Fibroblast of pulmonary artery (primary cell): ENCODE data around the gene ANKRD12.

Experiments
- DNase-seq: peaks from one replicate; pipeline ENCODE4 v3.0.0-alpha.2; 2010; ENCODE audit warnings: low read depth
- H3K4me3 ChIP-seq: replicated peaks from 2 replicates; pipeline ENCODE4 v1.5.1; 2011; ENCODE audit warnings: low read depth, mild to moderate bottlenecking, control low read depth, low read length, moderate library complexity
- CTCF ChIP-seq: IDR thresholded peaks from 2 replicates; pipeline ENCODE4 v1.5.1; 2011; ENCODE audit warnings: mild to moderate bottlenecking, control low read depth, low read length, inconsistent platforms; ENCODE audit errors: missing control alignments

The ANKRD12 gene

GRCh38 chr18:9133225-9133624 is 3.4 kb upstream of the ANKRD12 start:
- H3K4me3 ChIP-seq: no peak overlapping the region
- TF ChIP-seq CTCF: no peak
- DNase-seq: no peak

GRCh38 chr18:9135081-9135911 is 1.3 kb upstream of the ANKRD12 start:
- no peak for TF ChIP-seq CTCF
- no peak for DNase-seq
- H3K4me3 ChIP-seq: peak overlapping the region; percentile 70

- TF ChIP-seq CTCF: no peak
- DNase-seq: peak; percentile 30
- H3K4me3 ChIP-seq: peak overlapping the region; percentile 70
Observed at GRCh38 chr18:9135912-9136314, 668 bp upstream of the ANKRD12 start.

- no peak for TF ChIP-seq CTCF
- H3K4me3 ChIP-seq: peak overlapping the region; percentile 70
- peak; percentile 75 for DNase-seq
Observed at GRCh38 chr18:9137168-9138066, 836 bp downstream of the ANKRD12 start.

- H3K4me3 ChIP-seq: no peak overlapping the region
- no peak for DNase-seq
- no peak for TF ChIP-seq CTCF
Observed at GRCh38 chr18:9139400-9140039, 2.9 kb downstream of the ANKRD12 start.

GRCh38 chr18:9140381-9140780 is 3.8 kb downstream of the ANKRD12 start:
- H3K4me3 ChIP-seq: no peak overlapping the region
- no peak for TF ChIP-seq CTCF
- DNase-seq: no peak
